Erythroblast (primary cell): ENCODE data around the gene ADM5.

Experiments
- GATA1 ChIP-seq: IDR thresholded peaks from 2 replicates; pipeline ENCODE4 v1.6.1; 2011; ENCODE audit warnings: low read depth, mild to moderate bottlenecking, control low read depth, low read length, moderate library complexity
- POLR2A ChIP-seq: IDR thresholded peaks from 2 replicates; pipeline ENCODE4 v1.6.1; 2011; ENCODE audit warnings: mild to moderate bottlenecking, low read length

DNA sequence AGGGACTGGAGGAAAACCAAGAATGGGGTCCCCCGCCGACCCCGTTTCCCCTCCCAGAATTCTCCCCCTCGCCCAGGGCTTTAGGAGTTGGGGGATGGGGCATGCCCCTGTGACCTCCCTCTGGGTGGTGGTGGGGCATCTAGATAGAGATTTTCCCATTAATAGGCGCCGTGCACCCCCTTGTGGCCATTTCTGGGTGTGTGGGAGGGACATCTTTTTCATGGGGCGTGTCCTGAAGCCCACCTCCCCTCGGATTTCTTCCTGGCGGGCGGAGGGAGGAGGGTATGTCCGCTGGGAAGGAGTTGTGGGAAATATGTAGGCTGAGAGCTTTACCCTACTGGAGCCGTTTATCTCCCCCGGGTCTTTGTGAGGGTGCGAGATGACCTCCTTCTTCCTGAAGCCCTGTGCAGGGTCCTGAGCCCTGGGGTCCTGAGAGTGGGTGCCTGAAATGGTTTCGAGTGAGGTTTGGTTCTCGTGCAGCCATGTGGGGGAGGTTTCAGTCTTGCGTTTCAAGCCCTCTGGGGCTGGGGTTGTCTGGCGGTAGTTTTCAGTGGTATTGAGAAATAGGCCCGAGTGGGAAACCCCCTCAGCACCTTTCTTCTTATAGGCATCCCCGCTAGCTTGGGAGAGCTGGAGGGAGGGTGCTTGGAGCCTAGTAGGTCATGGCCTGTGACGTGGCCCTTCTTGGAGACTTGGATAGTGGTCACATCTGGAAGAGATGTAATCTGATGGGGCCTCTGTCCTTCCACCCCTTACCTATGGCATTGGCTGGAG lies 11.3 kb upstream of the ADM5 start:
- no peak for TF ChIP-seq POLR2A
- TF ChIP-seq GATA1, result no peak
